HG03575 (cell line): ENCODE measurements around the gene FBXO48.
A peak's percentile ranks its signal among the peaks of the same experiment; 100 is the strongest.

Experiments
- ATAC-seq: cut with Tn5 transposase; IDR thresholded peaks from one replicate; pipeline ENCODE4 v1.9.1; 2021; ENCODE audit not compliant: unreplicated experiment, insufficient number of reproducible peaks, low FRiP score; ENCODE audit errors: extremely low read depth

FBXO48 gene

DNA sequence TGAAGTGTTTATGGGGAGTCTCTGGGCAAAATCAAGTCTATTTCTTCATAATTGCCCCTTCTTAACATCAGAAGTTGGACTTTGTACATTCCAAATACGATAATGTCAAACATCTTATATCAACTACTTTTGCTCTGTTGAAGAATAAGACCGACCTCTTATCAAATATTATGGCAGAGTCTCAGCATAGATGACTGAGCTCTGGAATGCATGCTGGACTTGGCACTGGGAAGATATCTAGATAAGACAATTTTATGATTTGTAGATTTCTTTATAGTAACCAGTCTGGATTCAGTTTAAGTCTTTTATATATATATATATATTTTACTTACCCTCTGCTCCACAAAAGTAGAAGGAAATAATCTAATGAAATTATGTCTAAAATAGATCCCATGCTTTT is 8.5 kb upstream of the FBXO48 start:
- ATAC-seq, result no peak

DNA sequence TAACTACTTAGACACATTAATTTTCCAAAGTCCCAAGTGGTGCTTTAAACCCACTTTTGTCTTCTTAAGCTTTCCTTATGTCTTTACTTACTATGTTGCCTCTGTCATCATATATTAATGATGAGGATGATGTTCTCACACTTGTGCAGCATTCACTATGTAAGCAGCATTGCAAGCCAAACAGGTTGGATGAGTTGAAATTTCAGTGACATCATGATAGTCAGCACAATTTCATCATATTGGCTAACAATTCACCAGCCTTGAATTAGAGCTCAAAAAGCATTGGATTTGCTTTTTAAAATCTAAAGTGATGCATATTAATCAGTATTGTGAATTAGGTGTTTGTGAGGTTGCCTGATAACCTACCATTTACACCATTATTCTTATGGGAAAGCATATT is 8.0 kb upstream of the FBXO48 start:
- no peak for ATAC-seq

DNA sequence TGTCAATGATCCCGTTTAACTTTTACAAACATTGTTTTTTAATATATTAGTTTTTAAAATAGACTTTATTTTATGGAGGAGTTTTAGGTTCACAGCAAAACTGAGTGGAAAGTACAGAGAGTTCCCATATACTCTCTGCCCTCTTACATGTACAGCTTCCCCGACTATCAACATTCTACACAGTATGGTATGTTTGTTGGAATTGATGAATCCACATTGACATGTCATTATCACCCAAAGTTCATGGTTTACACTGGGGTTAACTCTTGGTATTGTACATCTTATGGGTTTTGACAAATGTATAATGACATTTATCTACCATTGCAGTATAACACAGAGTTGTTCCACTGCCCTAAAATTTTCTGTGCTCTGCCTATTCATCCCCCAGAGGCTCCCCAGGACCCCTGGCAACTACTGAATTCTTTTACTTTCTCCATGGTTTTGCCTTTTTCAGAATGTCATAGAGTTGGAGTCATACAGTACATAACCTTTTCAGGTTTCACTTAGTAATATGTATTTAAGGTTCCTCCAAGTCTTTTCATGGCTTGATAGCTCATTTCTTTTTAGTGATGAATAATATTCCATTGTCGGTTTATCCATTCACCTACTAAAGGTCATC is 5.8 kb upstream of the FBXO48 start:
- ATAC-seq, result no peak

DNA sequence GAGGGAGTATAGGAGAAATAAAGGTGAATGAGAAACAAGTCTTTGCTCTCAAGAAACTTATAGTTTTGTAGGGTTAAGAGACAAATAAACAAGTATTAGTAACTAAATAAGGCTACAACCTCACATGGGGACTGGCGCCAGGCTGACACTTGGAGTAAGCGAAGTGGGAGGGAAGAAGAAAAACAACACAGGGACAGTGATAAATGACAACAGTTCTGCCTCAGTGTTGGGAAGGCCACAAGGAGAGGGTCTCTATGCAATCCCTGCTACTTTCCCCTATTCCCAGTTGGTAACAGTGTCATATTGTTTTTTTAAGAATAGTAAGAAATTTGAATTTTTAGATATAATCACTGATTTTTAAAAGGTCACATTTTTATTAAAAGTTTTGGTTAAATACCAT is 4.3 kb upstream of the FBXO48 start:
- ATAC-seq, result no peak

DNA sequence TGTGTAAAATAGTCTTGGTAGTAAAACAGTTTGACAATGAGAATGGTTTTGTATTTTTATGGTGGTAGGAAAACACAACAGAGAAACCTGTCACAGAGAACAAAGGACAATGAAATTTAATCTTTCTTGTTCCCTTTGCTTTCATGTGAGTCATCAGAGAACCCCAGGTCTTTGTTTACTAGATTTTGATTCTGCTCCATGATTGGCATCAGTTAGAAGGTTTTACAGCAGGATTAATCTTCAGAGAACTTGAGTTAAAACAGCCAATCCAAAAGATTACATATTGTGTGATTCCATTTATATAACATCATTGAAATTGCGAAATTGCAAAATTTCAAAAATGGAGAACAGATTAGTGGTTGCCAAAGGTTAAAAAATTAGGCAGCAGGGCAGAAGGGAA is 2.8 kb upstream of the FBXO48 start:
- ATAC-seq, result no peak

DNA sequence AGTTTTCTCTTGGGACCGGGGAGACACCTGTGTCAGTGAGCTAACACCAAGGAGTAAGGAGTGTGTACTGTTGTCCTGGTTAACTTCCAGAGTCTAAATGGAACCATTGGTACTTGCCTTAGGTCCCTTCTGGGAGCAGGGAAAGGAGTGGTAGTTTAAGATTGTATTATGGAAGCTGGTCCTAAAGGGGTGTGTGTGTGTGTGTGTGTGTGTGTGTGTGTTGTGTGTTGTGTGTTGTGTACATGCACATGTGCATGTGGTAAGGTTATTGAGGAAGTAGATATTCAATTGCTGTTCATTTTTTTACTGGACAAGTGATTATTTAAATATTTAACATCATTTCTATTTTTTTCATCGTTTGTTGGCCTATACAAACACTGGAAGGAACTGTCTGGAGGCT is 1.7 kb upstream of the FBXO48 start:
- ATAC-seq, result no peak

DNA sequence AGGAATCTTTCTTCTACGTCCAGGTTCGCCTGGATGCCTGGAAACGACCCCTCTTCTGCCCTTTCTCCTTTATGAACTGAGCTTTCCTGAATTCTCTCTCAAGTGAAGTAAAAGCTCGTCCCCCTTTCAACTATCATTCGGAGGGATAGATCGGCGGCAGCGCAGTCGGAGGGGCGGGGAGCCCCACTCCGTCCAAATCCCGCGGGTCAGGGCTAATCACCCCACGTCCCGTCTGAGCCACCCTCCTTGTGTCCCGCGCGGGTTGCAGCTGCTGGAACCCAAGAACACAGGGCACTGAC is 367 bp downstream of the FBXO48 start:
- peak; percentile 0 for ATAC-seq

DNA sequence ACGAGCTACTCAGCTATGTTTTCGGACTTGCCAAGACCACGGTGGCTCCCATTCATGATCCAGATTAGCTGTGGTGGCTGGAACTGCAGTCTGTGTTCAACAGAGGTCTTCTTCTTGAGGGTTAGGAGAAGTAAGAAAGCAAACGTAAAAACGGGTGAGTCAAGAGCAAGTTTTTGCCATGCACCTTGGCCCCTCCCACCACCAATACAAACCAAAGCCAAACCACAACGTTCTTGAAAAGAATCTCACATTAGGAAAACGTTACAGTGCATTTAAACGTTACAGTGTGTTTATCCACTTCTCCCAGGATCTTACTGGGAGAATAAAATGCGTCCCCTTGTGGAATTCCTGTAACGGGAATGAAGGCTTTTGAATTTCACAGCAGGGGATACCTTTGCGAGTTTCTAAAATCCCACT is 725 bp downstream of the FBXO48 start:
- no peak for ATAC-seq

DNA sequence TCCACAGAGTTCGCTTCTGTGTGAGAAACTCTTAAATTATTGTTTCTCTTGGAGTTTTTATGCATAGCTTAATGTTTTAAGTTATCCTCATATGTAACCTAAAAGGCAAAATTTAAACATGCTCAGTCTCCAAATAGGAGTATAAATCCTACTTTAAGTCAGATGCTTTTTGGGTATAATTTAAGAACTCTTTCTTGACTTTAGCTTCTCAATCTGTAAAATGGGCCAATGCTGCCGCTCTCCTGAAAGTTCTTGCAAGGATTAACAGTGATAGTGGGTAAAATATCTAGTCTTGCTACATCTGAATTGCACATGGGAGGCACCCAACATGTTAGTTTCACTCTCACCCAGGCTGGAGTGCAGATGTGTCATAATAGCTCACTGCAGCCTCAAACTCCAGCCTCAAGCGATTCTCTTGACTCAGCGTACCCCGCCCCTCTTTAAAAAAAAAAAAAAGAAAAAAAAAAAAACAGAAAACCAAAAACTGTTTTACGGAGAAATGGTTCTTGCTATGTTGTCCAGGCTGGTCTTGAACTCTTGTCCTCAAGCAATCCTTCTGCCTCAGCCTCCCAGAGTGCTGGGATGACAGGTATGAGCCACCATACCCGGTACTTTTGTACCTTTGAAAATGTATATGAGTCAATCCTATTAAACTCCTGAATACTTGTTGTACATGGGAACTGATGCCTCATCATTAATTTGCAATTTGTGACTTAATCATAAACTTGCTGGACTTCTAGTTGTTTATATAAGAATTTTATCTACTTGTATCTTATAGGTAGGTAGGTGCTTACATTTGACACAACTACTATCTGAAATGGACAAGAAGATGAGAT is 1.8 kb downstream of the FBXO48 start:
- ATAC-seq, result no peak

DNA sequence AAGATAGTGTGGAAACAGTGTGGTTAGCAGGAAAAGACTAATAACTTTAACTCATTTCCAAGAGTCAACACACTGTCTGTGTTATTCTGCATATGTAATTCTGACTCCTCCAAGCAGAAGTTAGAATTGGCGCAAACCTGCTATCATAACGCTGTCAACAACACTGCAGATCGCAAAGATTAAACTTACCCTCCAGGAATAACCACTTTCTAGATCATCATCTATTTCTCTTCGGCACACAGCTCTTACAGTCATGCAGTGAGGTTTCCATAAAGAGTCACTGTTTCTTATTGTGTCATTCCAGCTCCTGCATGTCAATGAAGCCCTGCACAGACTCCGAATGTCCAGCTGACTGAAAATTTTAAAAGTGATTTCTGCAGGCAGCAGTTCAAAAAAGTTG is 2.4 kb downstream of the FBXO48 start:
- ATAC-seq, result no peak

DNA sequence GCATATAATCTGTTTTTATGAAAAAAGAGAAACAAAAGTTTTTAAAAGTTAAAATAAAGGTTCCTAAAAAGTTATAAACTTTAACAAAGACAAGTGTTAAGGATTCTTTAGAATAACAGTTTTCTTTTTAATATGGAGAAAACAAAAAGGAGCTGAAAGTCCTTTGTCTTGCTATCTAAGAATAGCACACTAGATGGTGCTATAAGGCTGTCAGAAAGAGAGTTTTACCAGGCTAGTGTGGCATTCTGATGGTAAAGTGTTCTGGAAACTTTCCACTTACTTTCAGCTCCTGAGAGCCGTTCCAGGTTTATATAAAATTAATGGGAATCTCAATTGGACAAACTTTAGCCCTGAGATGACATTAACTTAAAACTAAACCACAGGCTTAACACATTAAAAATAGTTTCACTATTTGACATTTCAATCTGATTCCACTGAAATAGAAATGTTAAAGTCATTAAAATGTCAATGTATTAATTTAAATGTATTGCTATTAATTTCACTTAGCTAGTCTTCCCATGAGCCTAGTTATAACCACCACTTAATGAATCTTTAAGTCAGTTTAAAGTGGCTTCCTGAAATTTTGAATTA is 3.7 kb downstream of the FBXO48 start:
- ATAC-seq, result no peak

DNA sequence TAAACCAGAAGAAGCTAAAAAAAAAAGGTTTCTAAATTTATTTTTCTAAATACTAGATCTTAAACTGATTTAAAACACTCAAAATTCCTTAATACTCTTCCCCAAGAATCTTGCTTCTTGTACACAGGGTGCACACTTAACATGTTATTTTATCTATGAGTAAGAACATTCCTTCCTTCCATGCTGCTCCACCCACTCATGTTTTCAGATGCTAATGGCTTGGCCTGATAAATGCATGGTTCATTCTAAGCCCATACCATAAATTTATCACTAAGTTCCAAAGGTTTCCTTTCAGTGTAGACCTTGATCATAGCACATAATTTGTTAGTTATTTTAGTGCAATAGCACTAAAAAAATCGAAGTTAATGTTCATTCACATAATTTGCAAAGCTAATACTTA is 8.1 kb downstream of the FBXO48 start:
- no peak for ATAC-seq

DNA sequence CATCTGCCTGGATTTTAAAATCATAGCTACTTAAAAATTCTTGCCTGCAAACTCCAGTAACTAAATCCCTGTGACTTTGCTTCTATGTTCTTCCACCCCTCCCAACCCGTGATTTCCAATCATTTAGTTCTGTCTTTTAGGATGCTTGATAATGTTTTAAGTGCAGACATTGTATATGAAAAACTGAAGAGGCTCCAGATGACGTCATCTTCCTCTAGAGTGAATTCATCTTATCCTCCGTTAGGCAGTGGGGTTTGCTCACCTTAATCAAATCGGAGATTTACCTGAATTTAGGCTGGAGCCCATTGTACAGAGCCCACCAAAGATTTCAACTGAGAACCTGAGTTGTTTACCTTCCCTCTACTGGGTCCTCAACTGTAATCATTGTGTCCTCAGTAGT is 10.9 kb downstream of the FBXO48 start:
- ATAC-seq, result no peak

DNA sequence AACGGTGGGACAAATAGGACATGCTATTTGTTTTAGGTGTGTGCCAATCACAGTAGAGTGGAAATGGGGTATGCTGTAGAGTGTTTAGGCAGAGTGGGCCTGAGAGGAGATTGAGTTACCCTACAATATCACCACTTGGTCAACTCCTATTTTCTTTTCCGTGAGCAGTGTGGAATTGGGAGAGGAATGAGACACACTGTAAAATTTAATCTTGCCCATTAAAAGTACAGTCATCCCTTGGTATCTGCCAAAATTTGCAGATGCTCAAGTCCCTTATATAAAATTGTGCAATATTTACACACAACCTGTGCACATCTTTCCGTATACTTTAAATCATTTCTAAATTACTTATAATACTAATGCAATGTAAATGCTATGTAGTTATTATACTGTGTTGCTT is 12.4 kb downstream of the FBXO48 start:
- no peak for ATAC-seq

DNA sequence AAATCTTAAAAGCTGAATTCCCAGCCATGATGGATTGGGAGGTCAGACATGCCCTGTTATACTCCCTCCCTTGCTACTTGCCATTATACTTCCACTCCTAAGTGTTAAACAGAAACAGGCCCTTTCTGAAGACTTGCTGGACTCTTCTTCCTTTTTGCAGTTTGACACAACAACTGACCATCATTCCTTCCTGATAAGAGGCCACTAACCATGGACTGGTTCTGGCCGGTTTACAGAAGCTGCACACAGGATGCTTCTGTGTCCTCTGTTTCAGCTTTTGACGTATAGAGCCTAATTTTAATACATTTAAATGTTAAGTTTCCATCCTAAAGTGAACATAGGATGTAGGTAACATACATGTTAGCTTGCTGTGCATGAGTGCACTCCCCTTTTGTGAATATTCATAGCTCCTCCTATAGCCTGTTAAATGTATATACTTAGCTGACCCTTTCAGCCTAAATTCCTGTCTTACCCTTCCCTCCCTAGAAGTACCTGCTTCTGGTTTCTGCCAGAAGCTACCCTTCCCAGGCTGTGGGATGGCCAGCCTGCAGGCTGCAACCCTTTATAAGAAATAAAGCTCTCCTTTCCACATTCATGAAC is 13.2 kb downstream of the FBXO48 start:
- ATAC-seq, result no peak

DNA sequence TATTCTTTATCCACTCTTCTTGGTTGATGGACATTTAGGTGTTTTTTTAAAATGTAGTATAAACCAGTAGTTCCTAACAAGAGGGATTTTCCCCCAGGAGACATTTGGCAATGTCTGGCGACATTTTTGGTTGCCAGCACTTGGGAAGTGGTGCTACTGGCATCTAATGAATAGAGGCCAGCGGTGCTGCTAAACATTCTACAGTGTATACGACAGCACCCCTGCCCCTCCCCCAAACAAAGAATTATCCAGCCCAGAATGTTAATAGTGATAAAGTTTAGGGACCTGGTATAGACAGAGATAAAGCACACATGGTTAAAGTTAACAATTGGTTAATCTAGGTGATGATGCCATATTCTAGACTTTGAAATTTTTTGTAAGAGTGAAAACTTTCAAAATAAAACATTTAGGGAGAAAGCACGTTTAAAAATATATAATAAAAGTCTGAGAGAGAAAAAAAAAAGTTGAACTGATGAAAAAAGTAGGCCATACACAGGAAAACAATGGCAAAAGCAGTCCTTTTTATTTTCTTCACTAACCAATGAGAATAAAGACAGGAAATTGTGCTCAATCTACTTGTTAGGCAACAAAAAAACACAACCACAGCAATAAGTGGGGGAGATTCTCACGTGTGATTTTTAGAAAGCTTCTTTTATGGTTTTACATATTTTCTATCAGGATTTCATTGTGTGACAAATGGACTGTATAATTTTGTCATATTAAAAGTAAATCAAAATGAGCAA is 14.8 kb downstream of the FBXO48 start:
- ATAC-seq, result no peak

DNA sequence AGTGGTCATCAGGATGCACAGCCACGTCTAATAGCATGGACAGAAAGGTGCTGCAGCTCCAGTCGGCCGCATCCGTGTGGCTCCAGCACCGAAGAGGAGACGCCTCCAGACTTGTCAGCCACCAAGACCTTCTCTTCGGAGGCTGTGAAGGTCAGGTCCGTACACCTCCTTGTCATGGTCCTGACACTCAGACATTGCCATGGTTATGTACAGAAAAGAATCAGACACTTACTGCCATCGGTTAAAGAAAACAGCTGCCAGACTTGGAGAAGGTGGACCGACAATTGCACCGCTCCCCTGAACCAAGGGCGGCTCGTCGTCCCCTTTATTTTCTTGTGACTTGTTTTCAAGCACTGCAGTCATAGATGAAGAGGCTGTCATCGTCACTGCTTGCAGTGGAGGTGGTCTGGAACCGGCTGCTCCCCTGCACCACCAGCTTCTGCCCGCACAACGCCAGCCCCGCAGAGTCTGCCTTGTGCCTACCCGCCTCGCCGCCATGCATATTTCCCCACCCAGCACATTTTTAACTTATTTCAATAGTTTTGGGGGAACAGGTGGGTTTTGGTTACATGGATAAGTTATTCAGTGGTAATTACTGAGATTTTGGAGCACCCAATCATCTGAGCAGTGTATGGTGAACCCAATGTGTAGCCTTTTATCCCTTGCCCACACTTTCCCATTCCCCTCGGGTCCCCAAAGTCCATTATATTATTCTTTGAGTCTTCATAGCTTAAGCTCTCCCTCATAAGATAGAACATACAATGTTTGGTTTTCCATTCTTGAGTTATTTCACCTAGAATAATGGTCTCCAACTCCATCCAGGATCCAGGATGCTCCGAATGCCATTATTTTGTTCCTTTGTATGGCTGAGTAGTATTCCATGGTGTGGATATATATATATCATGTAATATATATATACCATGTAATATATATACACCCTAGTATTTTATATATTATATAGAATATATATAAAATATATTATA is 18.1 kb downstream of the FBXO48 start:
- no peak for ATAC-seq

DNA sequence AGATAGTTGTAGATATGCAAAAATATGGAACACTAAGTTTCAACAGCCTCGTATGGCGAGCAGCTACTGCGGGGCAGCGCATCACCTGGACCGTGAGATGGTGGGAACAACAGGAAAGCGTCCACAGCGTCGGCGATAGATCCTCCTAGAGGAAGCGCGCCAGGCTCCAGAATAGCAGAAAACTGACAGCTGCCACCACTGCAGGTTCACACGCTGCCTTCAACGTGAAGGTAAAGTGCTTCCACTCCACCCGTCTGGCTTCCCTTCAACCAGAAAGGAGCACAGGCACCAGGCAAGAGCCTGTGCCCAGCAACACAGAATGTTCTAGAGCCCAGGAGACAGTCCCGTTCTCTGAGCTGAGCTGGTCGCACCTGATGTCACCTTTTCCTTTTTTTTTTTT is 20.0 kb downstream of the FBXO48 start:
- ATAC-seq, result no peak
